Astrocyte (in vitro differentiated cells and primary cell): ENCODE results near the gene KRT79.

Experiments used
- CTCF ChIP-seq: IDR thresholded peaks from 2 replicates; pipeline ENCODE4 v1.5.1; 2011; ENCODE audit warnings: low read depth, mild to moderate bottlenecking, inconsistent platforms, low read length, moderate library complexity; ENCODE audit not compliant: insufficient read depth
- EZH2 ChIP-seq: IDR thresholded peaks from 2 replicates; pipeline ENCODE4 v1.6.1; 2012; ENCODE audit warnings: mild to moderate bottlenecking, low read length, inconsistent platforms; ENCODE audit not compliant: insufficient read depth

- TF ChIP-seq CTCF (no peak), EZH2 (no peak)
These were observed 1.9 kb upstream of the KRT79 start for GRCh38 chr12:52836042-52836466.
